HG03558 (cell line): Measurements from ENCODE around the gene SCN7A.
"Not testable (repeated sequence)": the region's sequence is repeated elsewhere in the genome, so short reads cannot be mapped to it uniquely, and the experiment has no call there.

Experiments
- ATAC-seq: cut with Tn5 transposase; IDR thresholded peaks from one replicate; pipeline ENCODE4 v1.9.1; 2021; ENCODE audit warnings: moderate number of reproducible peaks; ENCODE audit not compliant: unreplicated experiment; ENCODE audit errors: extremely low read depth

Gene SCN7A

GRCh38 chr2:166455823-166456222 is 38.2 kb downstream of the SCN7A start:
- not testable (repeated sequence) for ATAC-seq

GRCh38 chr2:166454006-166454595 is 39.9 kb downstream of the SCN7A start:
- no peak for ATAC-seq

- no peak for ATAC-seq
Measured at GRCh38 chr2:166451468-166451867, 42.6 kb downstream of the SCN7A start.

- no peak for ATAC-seq
Measured at GRCh38 chr2:166449439-166449838, 44.6 kb downstream of the SCN7A start.

GRCh38 chr2:166448106-166448505 is 45.9 kb downstream of the SCN7A start:
- ATAC-seq = no peak

GRCh38 chr2:166444306-166444705 is 49.7 kb downstream of the SCN7A start:
- ATAC-seq = no peak

- no peak for ATAC-seq
Measured at GRCh38 chr2:166440313-166440712, 53.7 kb downstream of the SCN7A start.

- ATAC-seq = no peak
Measured at GRCh38 chr2:166439078-166439477, 55.0 kb downstream of the SCN7A start.

GRCh38 chr2:166436976-166437375 is 57.1 kb downstream of the SCN7A start:
- ATAC-seq = no peak

- ATAC-seq = no peak
Measured at GRCh38 chr2:166436189-166436588, 57.9 kb downstream of the SCN7A start.

GRCh38 chr2:166434491-166434890 is 59.6 kb downstream of the SCN7A start:
- ATAC-seq = no peak

GRCh38 chr2:166433457-166433856 is 60.6 kb downstream of the SCN7A start:
- no peak for ATAC-seq

GRCh38 chr2:166432331-166432730 is 61.7 kb downstream of the SCN7A start:
- no peak for ATAC-seq

- ATAC-seq = no peak
Measured at GRCh38 chr2:166424841-166425240, 69.2 kb downstream of the SCN7A start.

GRCh38 chr2:166419616-166419934 is 74.5 kb downstream of the SCN7A start:
- no peak for ATAC-seq

GRCh38 chr2:166418853-166419615 is 75.0 kb downstream of the SCN7A start:
- ATAC-seq = no peak

GRCh38 chr2:166417669-166418068 is 76.4 kb downstream of the SCN7A start:
- no peak for ATAC-seq

- ATAC-seq = no peak
Measured at GRCh38 chr2:166413255-166413654, 80.8 kb downstream of the SCN7A start.

GRCh38 chr2:166411473-166412230 is 82.4 kb downstream of the SCN7A start:
- no peak for ATAC-seq

GRCh38 chr2:166410828-166411472 is 83.1 kb downstream of the SCN7A start:
- ATAC-seq = no peak

- ATAC-seq = not testable (repeated sequence)
Measured at GRCh38 chr2:166407746-166408145, 86.3 kb downstream of the SCN7A start.
